HG03575 (cell line): ENCODE measurements around the gene PALS2.

Experiments
- ATAC-seq: cut with Tn5 transposase; IDR thresholded peaks from one replicate; pipeline ENCODE4 v1.9.1; 2021; ENCODE audit not compliant: unreplicated experiment, insufficient number of reproducible peaks, low FRiP score; ENCODE audit errors: extremely low read depth

The PALS2 gene

GRCh38 chr7:24572997-24573553 lies at the start of gene PALS2:
TSS of gene PALS2 (plus strand) at chr7:24573452. CDS start at chr7:24623668, 50,216 bp downstream.
- no peak for ATAC-seq

DNA sequence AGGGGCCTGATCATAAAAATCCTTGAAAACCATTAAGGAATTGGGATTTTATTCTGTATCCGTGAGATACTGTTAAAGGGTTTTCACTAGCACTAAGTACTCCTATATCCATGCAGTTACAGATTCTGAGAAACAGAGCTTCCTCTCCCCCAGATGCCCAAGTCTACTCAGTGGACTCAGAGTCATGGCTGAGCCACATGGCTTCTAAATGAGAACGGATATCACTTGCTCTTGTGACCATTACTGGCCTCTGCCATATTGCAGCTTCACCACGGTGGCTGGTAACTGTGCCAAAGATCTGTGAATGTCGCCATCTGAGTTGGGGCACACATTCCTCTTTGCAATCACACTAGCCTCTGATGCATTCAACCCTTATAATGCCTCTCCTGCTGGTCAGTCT lies 42.0 kb upstream of the PALS2 start:
- ATAC-seq, result no peak

DNA sequence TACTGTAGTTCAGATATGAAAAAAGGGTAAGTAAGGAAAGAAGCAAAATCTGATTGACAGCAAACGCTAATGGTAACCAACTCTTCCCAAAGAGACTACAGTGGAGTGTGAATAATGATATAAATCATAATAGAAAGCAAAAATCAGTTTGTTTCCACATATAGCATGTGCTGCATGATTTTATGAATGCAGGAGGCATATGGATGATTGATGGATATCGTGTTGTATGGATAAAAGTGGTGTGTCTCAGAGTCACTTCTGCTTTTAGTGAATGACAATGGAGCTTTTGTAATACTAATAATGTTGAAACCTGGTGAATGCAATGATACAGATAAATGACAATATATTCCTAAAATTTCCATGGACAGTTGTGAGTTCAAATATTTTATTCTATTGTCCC lies 36.6 kb upstream of the PALS2 start:
- ATAC-seq, result no peak

GRCh38 chr7:24540956-24541355 lies 32.3 kb upstream of the PALS2 start:
- ATAC-seq, result no peak

DNA sequence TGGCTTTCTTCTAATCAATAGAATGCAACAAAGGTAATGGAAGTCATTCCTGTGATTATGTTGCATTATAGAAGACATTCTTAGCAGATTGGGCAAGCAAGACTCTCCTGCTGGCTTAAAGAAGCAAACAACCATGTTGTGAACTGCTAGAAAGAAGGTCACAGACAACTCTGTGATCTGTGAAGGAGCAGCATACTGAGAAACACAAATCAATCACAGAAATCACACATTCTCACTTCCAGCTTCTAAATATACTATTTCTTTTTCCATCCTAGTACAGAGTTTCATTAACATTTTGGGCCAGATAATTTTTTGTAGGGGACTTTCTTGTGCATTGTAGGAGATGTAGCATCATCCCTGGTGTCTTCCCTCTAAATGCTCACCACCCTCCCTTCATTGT lies 28.0 kb upstream of the PALS2 start:
- no peak for ATAC-seq

- ATAC-seq, result no peak
Measured at GRCh38 chr7:24548390-24548789, 24.9 kb upstream of the PALS2 start.

GRCh38 chr7:24549991-24550390 lies 23.3 kb upstream of the PALS2 start:
- ATAC-seq, result no peak

DNA sequence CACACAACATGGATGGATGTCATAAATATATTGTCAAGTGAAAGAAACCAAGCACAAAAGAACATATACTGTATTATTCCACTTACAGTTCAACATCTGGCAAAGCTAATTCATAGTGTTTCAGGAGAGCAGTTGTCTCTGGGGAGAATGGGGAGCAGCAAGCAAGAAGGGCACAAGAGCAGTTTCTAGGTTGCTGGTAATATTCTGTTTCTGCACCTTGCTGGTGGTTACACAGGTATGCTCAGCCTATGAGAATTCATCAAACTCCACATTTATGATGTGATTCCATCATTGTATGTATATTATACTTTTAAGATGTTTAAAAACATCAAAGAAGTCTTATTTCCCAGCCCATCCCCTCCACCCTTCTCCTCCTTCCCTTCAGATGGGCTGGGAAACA lies 18.1 kb upstream of the PALS2 start:
- ATAC-seq, result no peak

DNA sequence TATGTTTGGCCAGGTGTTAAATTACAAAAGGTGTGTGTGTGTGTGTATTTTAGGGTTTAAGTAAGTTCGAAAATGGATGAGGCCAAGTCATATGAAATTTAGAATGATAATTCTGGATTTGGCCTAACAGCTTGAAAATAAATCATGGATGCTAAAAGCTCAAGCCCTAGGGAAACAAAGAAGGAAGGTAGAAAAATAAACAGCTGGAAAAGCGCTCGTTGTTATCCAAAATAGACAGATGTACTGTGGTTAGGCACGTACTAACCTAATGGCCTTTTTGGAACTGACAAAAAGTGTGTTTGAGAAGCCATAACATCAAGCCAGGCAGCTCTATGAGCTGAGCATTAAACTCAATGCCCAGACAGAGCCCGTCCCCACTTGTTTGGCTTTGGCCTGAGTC lies 17.5 kb upstream of the PALS2 start:
- no peak for ATAC-seq

- ATAC-seq, result no peak
Measured at GRCh38 chr7:24560772-24561171, 12.5 kb upstream of the PALS2 start.

- ATAC-seq, result no peak
Measured at GRCh38 chr7:24566274-24566673, 7.0 kb upstream of the PALS2 start.

DNA sequence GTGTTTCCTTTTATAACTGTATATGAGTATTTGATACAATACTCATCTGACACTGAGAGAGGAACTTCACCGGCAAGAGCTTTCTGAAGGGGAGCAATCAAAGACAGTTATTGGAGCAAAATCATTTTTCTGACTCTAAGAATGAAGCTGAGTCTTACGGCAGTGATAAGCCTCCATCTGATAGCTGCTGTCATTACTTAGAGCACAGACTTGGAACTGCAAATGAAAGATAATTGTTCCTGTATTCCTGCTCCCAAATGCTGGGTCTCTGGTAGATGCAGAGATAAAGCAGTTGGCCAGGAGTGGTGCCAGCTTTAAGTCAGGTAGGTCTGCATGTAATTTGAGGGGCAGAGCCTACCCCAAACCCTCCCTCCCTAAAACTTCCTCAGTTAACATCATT lies 2.3 kb upstream of the PALS2 start:
- no peak for ATAC-seq

- ATAC-seq, result no peak
Measured at GRCh38 chr7:24572016-24572392, 1.2 kb upstream of the PALS2 start.

DNA sequence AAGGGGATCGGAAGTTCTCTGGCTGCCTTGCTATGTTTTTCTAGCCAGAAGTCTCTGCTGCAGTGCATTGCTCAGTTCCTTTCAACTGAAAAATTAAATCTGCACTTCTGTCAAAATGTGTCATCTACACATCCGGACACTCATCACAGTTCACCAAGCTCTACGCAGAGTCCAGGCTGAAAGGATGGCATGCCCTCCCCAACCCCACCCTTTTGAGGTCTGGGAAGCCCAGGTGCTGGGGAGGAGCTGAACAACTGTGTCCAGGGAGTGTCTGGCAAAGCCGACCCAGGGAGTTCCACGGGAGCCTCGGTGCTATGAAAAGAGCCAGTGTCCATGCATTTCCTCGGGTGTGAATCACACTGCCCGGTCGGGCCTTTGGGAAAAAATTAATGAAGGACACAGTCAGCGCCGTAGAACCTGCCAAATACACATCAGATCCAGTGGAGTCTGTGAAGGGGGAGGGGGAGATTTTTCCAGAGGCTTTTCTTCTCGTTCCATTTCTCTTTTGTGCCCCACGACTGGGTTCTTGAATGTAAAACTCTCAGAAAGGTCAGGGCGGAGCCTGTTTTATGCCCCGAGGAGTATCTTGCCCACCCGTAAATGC lies 757 bp upstream of the PALS2 start:
- no peak for ATAC-seq

DNA sequence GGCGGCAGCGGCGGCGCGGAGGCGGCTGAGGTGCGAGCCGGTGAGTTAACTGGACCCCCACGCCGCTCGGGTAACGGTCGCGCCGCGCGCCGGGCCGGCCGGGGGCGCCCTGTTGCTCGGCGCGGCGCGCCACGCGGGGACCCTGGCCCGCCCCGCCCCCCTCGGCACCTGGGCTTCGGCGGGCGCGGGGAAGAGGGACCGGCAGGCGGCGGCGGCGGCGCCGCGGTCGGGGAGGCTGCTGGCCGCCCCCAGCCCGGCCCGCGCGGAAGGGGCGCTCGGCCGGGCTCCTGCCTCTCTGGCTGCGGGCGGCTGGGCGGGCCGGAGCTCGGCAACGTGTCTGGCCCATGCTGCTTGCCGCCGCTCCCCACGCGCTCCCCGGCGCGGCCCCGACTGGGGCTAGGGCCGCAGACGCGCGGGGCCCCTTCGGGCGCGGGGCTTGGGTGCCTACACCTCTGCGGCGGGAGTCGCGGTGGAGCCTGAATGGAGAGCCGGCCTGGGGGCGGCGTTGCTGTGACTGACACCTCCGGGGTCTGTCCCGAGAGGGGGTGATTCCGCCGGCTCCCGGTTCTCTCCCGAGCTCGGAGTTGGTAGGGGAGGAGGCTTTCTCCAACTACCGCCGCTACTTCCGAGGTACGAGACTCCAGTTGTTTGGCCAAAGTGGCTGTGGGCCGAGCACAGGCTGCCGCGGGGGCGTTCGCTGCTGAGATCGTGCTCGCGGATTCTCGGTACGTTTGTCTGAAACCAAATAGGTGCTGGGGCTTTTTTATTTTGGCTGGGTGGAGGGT lies 494 bp downstream of the PALS2 start:
- ATAC-seq, result no peak

GRCh38 chr7:24574386-24574785 lies 1.1 kb downstream of the PALS2 start:
- no peak for ATAC-seq

GRCh38 chr7:24574950-24575349 lies 1.7 kb downstream of the PALS2 start:
- no peak for ATAC-seq

GRCh38 chr7:24576171-24577025 lies 3.1 kb downstream of the PALS2 start:
- no peak for ATAC-seq

- no peak for ATAC-seq
Measured at GRCh38 chr7:24578052-24578451, 4.8 kb downstream of the PALS2 start.
